ENCODE results near the gene DNAH5. TPM values are rescaled to one million over a fixed set of nuclear protein-coding genes. Genes with fewer than 3 reads are reported as not detected.

DNAH5 gene
- total and polyA plus RNA-seq, 2 donors (not counting 1 experiment from before 2014, with no cell fraction given), result not detected

GRCh38 chr5:13763719-13764118 is 180.8 kb downstream of the DNAH5 start:
- peaks cover 2% of the 10 kb centered on the region for H3K9me3 Mint-ChIP-seq (ENCODE audit: insufficient read depth)
- ChIA-PET POLR2A (no interaction called here), CTCF (no interaction called here)
- ATAC-seq (ENCODE audit: low read depth) (no peak), DNase-seq (no peak)
- H3K9me3 ChIP-seq (ENCODE audit: control extremely low read depth in 1 of 3, control insufficient read depth in 2 of 3, insufficient read depth in 1 of 3, low read length in 2 of 3), result no peaks in the 10 kb centered on the region
- no peak overlapping the region for H3K9ac ChIP-seq (ENCODE audit: low read length)
- intact Hi-C loops (cut with micrococcal nuclease), result no loop called here
- no peak overlapping the region for H3K4me3 ChIP-seq (ENCODE audit: control extremely low read depth in 1 of 5, extremely low read depth in 1 of 5, insufficient read depth in 1 of 5, low read depth in 2 of 5, low read length in 4 of 5)
- no peak overlapping the region for H3K4me3 Mint-ChIP-seq
- no peaks in the 10 kb centered on the region for H3K4me1 Mint-ChIP-seq
- no peak overlapping the region for H3K27ac Mint-ChIP-seq
- no peaks in the 10 kb centered on the region for H3K27me3 Mint-ChIP-seq
- no peak overlapping the region for H3K4me2 ChIP-seq (replicated peaks; ENCODE audit: low read depth, low read length, poor library complexity, severe bottlenecking)
- no peaks in the 10 kb centered on the region for H3K79me2 ChIP-seq (ENCODE audit: control insufficient read depth, insufficient read depth, low read length)
- H3K36me3 ChIP-seq (replicated peaks in 1 of 2; ENCODE audit: control extremely low read depth in 1 of 2, control insufficient read depth in 1 of 2, extremely low read depth in 1 of 2, insufficient read depth in 2 of 2, low read length in 1 of 2), result no peaks in the 10 kb centered on the region
- no peaks in the 10 kb centered on the region for H3K4me1 ChIP-seq (ENCODE audit: control insufficient read depth in 2 of 2, insufficient read depth in 2 of 2, low read length in 2 of 2)
- H3K27ac ChIP-seq (ENCODE audit: low read length in 2 of 2), result no peak overlapping the region
- H2AFZ ChIP-seq (ENCODE audit: insufficient read depth, low read depth, low read length, poor library complexity, severe bottlenecking), result no peak overlapping the region
- TF ChIP-seq EZH2 (IDR thresholded peaks at IDR 0.05; ENCODE audit: borderline replicate concordance, insufficient read depth, low read depth, low read length, poor library complexity, severe bottlenecking), result no peak
- H3K27me3 ChIP-seq (replicated peaks in 1 of 4; ENCODE audit: control extremely low read depth in 1 of 4, control insufficient read depth in 3 of 4, insufficient read depth in 4 of 4, low read length in 3 of 4), result no peaks in the 10 kb centered on the region
- WGBS (ENCODE audit: insufficient coverage), result 100% methylated on average over 1 of the region's 3 CpGs
- H4K20me1 ChIP-seq (ENCODE audit: control insufficient read depth, insufficient read depth, low read length, poor library complexity, severe bottlenecking), result no peaks in the 10 kb centered on the region

- H3K27me3 ChIP-seq (replicated peaks in 1 of 4; ENCODE audit: control extremely low read depth in 1 of 4, control insufficient read depth in 3 of 4, insufficient read depth in 4 of 4, low read length in 3 of 4), result no peaks in the 10 kb centered on the region
- DNase-seq (no peak), ATAC-seq (ENCODE audit: low read depth) (no peak)
- H3K4me3 ChIP-seq (ENCODE audit: control extremely low read depth in 1 of 5, extremely low read depth in 1 of 5, insufficient read depth in 1 of 5, low read depth in 2 of 5, low read length in 4 of 5), result no peak overlapping the region
- intact Hi-C loops (cut with micrococcal nuclease), result no loop called here
- H3K79me2 ChIP-seq (ENCODE audit: control insufficient read depth, insufficient read depth, low read length), result no peaks in the 10 kb centered on the region
- Mint-ChIP-seq H3K9me3 (ENCODE audit: insufficient read depth) (peaks cover 3% of the 10 kb centered on the region), H3K4me3 (no peak overlapping the region), H3K27me3 (no peaks in the 10 kb centered on the region), H3K4me1 (no peaks in the 10 kb centered on the region), H3K27ac (no peak overlapping the region)
- TF ChIP-seq CTCF (IDR thresholded peaks at IDR 0.05) (no peak), EZH2 (IDR thresholded peaks at IDR 0.05; ENCODE audit: borderline replicate concordance, insufficient read depth, low read depth, low read length, poor library complexity, severe bottlenecking) (no peak)
- H2AFZ ChIP-seq (ENCODE audit: insufficient read depth, low read depth, low read length, poor library complexity, severe bottlenecking), result no peak overlapping the region
- no peaks in the 10 kb centered on the region for H3K36me3 ChIP-seq (replicated peaks in 1 of 2; ENCODE audit: control extremely low read depth in 1 of 2, control insufficient read depth in 1 of 2, extremely low read depth in 1 of 2, insufficient read depth in 2 of 2, low read length in 1 of 2)
- no peak overlapping the region for H3K27ac ChIP-seq (ENCODE audit: low read length in 2 of 2)
- peaks cover 0 to 3% (median 0%) of the 10 kb centered on the region in 3 donors for H3K9me3 ChIP-seq (ENCODE audit: control extremely low read depth in 1 of 3, control insufficient read depth in 2 of 3, insufficient read depth in 1 of 3, low read length in 2 of 3)
- no peak overlapping the region for H3K4me2 ChIP-seq (replicated peaks; ENCODE audit: low read depth, low read length, poor library complexity, severe bottlenecking)
- ChIA-PET POLR2A (no interaction called here), CTCF (no interaction called here)
- H3K9ac ChIP-seq (ENCODE audit: low read length), result no peak overlapping the region
- H4K20me1 ChIP-seq (ENCODE audit: control insufficient read depth, insufficient read depth, low read length, poor library complexity, severe bottlenecking), result no peaks in the 10 kb centered on the region
- H3K4me1 ChIP-seq (ENCODE audit: control insufficient read depth in 2 of 2, insufficient read depth in 2 of 2, low read length in 2 of 2), result no peaks in the 10 kb centered on the region
- 33% methylated on average over 3 of the region's 6 CpGs for WGBS (ENCODE audit: insufficient coverage)
These were observed 194.7 kb downstream of the DNAH5 start for GRCh38 chr5:13749766-13750165.
